Measurements from ENCODE around the gene ZMYND8.

GRCh38 chr20:47208534-47209174 is 147.8 kb downstream of the ZMYND8 start:
- TF ChIP-seq CTCF (IDR thresholded peaks at IDR 0.05; ENCODE audit: borderline replicate concordance, extremely low read depth, low read length, poor library complexity, severe bottlenecking) (no peak), EZH2 (IDR thresholded peaks at IDR 0.05; ENCODE audit: borderline replicate concordance, low read depth, low read length, severe bottlenecking) (no peak)

Data from DND-41 (cell line).